HT1080 (cell line): Measurements from ENCODE around the gene SLC34A1. TPM values are rescaled to one million over a fixed set of nuclear protein-coding genes. Genes with fewer than 3 reads are reported as not detected.
A peak's percentile ranks its signal among the peaks of the same experiment; 100 is the strongest.
"Not testable (repeated sequence)": the region's sequence is repeated elsewhere in the genome, so short reads cannot be mapped to it uniquely, and the experiment has no call there.

ENCODE experiments used
- DNase-seq: peaks from one replicate; pipeline ENCODE4 v3.0.0-alpha.2; 2015; ENCODE audit warnings: low read depth
- total RNA-seq: library from RNA; depleted of rRNA; stranded (reverse); fragments of >200 nt; shearing (Covaris generic); gene quantifications from 2 replicates; pipeline ENCODE4 v1.2.3, GENCODE V29; 2014

SLC34A1 gene
- total RNA-seq, 1 experiment from 2014 or later = 0.34 TPM

DNA sequence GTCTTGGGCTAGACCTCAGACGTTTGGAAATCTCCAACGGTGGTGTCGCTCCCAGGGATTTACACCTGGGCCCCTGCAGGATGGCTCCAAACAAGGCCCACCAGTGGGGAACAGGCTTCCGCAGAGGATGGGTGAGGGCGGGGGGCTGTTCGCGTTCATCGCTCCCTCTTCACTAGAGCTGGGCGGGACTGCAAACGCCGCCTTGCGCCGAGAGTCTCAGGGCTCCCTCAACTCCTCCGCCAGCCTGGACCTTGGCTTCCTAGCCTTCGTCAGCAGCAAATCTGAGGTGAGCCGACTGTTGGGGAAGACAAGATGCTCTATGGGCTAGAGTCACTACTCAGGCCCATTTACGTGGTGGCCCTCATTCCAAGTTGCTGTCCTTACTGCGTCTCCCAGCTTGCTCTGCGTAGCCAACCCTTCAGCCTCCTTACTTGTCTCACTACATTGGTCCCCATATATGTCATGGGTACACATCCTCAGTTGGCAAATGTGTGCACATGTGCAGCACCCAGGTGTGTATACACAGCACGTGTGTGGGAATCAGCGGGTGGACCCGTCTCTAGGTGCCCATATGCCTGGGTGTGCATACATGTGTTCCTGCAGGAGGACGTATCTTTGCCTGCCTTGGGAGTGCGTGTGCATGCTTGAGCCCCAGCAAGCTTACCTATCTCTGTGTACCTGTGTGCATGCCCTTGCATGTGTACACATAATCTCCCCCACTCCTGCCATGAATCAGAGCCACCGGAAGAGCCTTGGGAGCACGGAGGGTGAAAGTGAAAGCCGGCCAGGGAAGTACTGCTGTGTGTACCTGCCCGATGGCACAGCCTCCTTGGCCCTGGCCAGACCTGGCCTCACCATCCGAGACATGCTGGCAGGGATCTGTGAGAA is 16.0 kb upstream of the SLC34A1 start:
- no peak for DNase-seq

DNA sequence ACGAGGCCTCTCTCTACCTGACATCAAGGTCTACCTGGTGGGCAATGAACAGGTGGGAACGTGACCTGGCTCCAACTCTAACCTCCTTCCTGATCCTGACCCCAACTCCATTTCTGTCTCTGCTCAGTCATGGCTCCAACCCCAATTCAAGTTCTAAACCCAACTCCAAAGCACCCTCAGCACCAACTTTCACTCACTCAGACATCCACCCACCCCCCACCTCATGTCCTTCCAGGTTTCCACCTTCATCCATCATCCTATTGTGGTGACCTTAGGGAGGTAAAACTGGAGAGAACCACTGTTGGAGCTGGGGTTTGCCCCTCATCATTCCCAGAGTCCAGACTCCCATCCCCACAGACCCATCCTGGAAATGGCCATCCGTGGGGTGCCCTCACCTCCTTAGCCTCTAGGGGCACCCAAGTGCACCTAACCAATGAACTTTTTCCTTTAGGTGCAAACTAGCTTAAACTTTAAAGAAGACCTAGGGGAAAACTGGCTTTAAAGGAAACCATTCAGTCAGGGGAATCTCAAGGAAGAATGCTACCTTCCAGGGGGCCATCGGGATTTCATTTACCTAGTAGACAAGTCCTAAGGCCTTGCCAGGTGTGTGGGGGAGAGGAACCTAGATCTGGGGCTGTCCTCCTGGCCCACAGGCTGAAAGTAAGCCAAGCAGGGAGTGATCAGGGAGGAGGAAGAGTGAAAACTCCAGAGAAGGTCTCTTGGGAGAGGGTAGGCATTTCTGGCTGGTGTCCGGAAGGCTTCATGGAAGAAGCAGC is 15.2 kb upstream of the SLC34A1 start:
- DNase-seq = no peak

- no peak for DNase-seq
Observed at GRCh38 chr5:177369645-177370440, 14.4 kb upstream of the SLC34A1 start.

GRCh38 chr5:177370488-177371119 is 13.6 kb upstream of the SLC34A1 start:
- DNase-seq = no peak

- no peak for DNase-seq
Observed at GRCh38 chr5:177371120-177372033, 12.9 kb upstream of the SLC34A1 start.

DNA sequence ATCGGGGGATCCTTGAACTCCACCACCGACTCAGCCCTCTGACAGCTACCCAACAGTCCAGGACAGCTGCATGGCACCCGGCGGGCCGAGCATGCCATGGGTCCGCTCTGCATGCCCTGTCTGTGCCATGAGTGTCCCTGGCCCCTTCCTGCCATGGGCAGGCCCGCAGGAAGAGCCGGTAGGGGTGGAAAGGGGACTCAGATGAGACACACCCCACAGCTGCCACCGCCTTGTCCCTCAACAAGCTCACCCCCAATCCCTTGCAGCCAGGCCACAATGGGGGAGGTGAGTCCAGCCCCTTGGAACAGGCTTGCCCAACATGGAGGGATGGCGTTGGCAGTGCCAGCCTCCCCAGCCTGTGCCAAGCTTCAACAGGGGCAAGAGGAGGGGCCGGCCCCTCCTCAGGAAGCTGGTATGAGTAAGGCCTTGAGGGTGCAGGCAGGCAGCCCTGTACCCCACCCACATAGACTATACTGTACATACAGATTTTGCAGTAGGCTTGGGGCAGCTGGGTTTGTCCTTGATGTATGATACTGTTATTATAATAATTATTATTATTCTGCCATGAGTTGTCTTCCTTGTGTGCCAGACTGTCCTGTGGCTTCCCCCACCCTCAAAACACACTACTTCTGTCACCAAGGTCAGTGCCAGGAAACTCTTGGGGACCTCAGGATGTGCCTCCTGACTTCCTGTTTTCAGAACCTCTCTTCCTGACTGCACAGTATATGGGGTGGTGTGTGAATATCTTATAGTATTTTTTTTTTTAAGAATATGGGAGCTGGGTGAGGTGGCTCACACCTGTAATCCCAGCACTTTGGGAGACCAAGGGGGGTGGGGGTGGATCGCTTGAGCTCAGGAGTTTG is 12.0 kb upstream of the SLC34A1 start:
- no peak for DNase-seq

- no peak for DNase-seq
Observed at GRCh38 chr5:177372910-177373309, 11.3 kb upstream of the SLC34A1 start.

DNA sequence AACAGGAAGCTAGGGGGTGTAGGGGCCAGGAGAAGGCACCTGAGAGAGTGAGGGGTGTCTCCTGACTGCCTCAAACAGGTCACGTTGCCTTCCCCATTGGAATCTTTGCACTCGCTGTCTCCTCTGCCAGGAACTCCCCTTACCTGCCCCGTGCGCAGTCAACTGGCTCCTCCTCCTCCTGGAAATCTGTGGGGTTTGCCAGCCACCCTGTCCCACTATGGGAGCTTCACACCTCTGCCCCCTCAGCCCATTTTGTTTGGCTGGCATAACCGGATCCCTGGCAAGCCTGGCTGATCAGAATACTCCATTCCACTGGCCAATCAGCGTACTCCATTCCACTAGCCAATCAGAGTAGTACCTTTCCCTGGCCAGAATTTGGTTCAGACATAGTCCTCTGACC is 10.4 kb upstream of the SLC34A1 start:
- DNase-seq = no peak

DNA sequence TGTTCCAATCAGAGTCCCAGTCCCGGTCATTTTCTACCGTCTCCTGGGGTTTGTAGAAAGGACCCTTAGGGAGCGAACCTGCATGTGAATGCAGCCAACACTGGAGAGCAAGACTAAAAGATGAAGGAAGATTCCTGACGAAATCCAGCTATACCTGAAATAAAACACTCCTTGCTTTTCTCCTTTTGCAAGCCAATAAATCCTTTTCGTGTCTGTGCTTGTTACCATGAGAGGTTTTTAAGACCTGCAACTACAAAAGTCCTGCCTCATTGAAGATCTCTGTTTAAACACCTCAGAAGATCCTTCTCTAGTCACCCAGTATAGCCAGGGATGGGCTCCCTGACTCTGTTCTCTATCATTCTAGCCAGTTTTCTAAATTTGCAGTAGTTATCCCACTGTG is 10.0 kb upstream of the SLC34A1 start:
- DNase-seq = no peak

- not testable (repeated sequence) for DNase-seq
Observed at GRCh38 chr5:177375516-177375915, 8.7 kb upstream of the SLC34A1 start.

GRCh38 chr5:177376107-177376506 is 8.1 kb upstream of the SLC34A1 start:
- no peak for DNase-seq

DNA sequence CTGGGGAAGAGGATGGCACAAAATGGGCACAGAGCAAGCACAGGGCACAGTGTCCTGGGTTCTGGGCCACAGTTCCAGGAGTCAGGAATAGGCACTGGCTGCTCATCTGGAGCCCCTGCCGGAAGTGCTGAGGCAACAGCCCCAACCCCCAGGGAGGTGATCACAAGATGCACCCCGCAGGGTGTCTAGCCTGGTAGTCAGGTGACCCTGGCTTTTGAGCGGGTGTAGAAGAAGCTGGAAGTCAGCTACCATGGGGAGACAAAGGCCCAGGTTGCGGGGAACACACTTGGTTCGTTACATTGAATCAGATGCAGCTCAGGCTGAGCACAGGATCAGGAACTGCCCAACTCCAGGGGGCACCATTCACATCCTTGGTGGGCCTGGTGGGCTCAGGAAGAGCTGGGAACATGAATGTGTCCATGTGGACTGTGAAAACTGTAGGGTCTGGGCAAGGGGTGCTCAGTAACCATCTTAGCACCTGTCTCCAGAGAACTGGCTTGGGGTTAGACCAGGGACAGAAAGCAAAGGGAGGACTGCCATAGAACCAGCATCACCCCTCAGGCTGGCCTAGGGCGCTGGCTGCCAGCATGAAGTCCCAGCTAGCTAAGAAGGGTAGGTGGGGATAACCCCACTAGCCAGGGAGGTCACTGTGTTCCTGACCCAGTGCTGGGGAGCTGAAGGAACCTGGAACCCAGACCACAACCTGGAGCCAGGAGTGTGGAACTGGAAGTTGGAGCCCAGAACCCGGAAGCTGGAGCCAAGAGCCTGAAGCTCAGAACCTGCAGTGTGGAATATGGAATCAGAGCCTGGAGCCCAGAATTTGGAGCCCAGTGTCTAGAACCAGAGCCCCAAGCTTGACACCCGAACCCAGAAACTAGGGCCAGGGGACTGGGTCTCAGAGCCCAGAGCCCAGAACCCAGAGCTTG is 6.1 kb upstream of the SLC34A1 start:
- no peak for DNase-seq

DNA sequence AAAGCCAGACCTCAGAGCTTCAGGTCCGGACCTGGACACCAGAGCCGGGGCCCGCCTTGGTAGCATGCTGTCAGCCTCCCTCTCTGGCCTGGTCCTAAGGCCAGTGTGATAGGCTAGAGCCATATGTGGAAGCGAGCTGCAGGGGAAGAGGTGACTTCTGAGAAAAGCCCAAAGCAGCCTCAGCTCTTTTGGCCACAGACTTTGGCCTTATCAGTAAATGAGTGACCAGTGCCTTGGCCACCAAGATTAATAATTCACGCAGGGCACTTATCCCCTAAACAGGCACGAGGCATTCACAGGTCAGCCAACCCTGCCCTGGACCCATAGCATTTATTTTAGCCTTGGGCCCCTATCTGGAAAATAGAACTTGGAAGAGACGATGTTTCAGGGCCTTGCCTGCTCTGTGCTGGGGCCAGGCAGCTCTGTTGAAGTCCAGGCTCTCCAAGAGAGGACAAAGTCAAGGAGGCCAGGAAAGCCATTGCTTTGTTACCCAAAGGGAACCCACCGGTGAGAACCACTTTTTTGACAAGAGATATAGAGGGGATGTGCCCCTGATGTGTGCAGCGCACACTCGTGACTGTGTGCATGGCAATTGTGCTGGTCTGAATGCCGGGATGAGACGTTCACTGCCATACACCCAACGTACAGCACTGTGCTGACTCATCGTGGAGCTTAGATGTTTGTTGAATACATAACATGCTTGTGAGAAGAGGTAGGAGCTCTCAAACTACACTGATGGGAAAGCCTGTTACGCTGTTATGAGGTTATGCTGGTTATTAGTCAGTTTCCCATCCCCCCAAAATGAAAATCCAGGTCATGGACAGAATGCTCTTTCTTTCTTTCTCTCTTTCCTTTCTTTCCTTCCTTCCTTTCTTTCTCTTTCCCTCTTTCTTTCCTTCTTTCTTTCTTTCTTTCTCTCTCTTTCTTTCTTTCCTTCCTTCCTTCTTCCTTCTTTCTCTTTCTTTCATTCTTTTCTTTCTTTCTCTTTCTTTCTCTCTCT is 5.0 kb upstream of the SLC34A1 start:
- peak; percentile 77 for DNase-seq

DNA sequence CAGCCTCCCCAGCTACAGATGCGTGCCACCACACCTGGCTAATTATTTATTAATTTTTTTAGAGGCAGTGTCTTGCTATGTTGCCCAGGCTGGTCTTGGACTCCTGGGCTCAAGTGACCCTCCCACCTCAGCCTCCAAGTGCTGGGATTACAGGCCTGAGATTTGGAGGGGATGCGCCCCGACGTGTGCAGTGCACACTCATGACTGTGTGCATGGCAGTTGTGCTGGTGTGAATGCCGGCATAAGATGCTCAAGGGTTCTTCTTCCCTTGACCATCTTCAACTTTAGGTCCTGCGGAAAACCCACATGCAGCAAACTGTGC is 3.5 kb upstream of the SLC34A1 start:
- DNase-seq = no peak

GRCh38 chr5:177382423-177383029 is 1.7 kb upstream of the SLC34A1 start:
- DNase-seq = no peak

DNA sequence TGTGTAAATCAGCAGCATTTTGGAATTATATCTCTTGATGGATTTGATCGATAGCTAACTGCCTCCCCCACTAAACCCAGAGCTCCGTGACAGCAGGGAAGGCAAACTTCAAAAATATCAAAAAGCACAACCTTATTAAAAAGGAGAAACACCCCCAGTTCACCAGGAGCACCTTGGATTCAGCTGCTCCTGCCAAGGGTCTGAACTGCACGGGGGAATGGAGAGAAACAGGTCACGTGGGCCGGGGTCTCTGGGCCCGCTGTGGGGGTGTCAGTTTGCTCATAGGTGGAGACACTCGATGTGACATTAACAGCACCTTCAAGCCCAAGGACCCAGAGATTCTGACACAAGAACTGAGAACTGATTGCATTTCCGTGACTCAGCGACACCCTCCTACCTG is 1.1 kb upstream of the SLC34A1 start:
- DNase-seq = no peak

DNA sequence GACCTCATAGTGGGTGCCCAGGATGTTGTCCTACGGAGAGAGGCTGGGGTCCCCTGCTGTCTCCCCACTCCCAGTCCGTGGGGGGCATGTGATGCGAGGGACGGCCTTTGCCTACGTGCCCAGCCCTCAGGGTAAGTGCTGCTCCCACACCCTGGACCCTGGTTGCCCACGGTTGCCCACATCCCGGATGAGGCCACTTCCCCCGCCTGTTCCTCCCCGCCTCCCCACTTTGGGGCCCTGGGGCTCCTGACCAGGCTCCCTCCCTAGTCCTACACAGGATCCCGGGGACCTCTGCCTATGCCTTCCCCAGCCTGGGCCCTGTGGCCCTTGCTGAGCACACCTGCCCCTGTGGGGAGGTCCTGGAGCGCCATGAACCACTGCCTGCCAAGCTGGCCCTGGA is 1.5 kb downstream of the SLC34A1 start:
- no peak for DNase-seq
